Left ventricle myocardium inferior (tissue), 1 donor: ENCODE results near the gene NACC2. TPM values are rescaled to one million over a fixed set of nuclear protein-coding genes. Genes with fewer than 3 reads are reported as not detected.
A peak's percentile ranks its signal among the peaks of the same experiment; 100 is the strongest.
"Not testable (repeated sequence)": the region's sequence is repeated elsewhere in the genome, so short reads cannot be mapped to it uniquely, and the experiment has no call there.

ENCODE experiments used
- DNase-seq: peaks from one replicate; pipeline ENCODE4 v3.0.0-alpha.2; 2020
- H3K27ac ChIP-seq: fragments of 200-600 bp; replicated peaks from 2 replicates; pipeline ENCODE4 v1.8.0; 2021
- H3K27me3 ChIP-seq: fragments of 200-600 bp; 2 replicates; pipeline ENCODE4 v1.8.0; 2021; ENCODE audit warnings: low read depth
- H3K36me3 ChIP-seq: fragments of 200-600 bp; 2 replicates; pipeline ENCODE4 v1.8.0; 2021
- H3K4me1 ChIP-seq: fragments of 200-600 bp; 2 replicates; pipeline ENCODE4 v1.8.0; 2021
- H3K4me3 ChIP-seq: fragments of 200-600 bp; 2 replicates; pipeline ENCODE4 v1.8.0; 2021; ENCODE audit warnings: mild to moderate bottlenecking, moderate library complexity
- H3K9me3 ChIP-seq: fragments of 200-600 bp; replicated peaks from 2 replicates; pipeline ENCODE4 v1.8.0; 2021
- intact Hi-C: fragments of 100-400 bp; cut with micrococcal nuclease; formaldehyde crosslinking; loops from one replicate; pipeline ENCODE4 v1.11.0; 2022
- total RNA-seq: library from RNA; stranded (reverse); fragmentation: NEBNext Ultra II Directional; extraction: Animal tissue kit (Norgen Biotek cat#: 25700); gene quantifications from one replicate; pipeline ENCODE4 v1.2.1, GENCODE V29; 2021
- TF ChIP-seq, protein P1 (sequence below): fragments of 200-600 bp; IDR thresholded peaks from 2 replicates; pipeline ENCODE4 v1.8.0; 2021; ENCODE audit warnings: antibody characterized with exemption, mild to moderate bottlenecking, borderline replicate concordance
- donor health status: DM: no; HTN: yes; CAD: no; lungs with severe emphysema.

Gene NACC2
- total RNA-seq, 1 donor from 2014 or later, result 29.5 TPM

DNA sequence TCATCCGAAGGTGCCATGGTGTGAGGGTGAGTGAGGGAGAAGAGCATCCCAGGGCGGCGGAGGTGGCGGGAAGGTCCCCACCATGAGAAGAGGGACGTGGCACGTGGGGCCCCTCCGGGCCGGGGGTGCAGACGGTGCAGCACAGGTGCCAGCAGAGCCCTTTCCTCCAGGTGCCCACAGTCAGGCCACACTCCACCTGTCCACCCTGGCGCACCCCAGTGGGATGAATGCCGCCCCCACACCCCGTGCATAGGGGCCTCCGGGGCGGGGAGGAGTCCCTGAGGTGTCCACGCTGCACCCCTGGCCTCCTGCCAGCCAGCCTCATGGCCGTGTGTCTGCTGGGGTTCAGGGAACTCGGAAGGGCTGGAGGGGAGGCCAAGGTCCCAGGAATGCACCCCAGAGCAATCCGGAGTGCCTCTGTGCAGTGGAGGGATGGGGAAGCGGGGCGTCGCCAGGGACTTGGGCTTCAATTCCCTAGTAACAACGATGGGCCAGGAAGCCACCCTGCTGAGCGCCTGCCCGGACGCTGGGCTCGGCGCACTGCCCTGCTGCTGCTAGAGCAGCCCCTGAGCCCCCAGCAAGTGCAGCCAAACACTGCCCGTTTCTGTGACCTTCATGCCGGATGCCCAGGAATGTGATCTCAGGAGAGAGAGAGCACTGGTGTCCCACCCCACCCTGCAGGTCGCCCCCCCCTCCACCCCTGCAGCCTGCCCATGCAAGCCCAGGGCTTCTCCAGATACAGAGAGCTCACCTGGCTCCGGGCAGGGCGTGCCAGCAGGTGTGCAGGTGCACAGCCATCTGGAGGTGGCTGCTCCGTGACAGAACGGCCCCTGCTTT is 8.8 kb upstream of the NACC2 start:
- Histone ChIP-seq H3K36me3 (no peaks in the 10 kb centered on the region), H3K27me3 (no peaks in the 10 kb centered on the region), H3K9me3 (no peaks in the 10 kb centered on the region), H3K4me3 (no peak overlapping the region), H3K4me1 (peaks cover 59% of the 10 kb centered on the region), H3K27ac (no peak overlapping the region)
- DNase-seq, result no peak
- TF ChIP-seq, protein P1, sequence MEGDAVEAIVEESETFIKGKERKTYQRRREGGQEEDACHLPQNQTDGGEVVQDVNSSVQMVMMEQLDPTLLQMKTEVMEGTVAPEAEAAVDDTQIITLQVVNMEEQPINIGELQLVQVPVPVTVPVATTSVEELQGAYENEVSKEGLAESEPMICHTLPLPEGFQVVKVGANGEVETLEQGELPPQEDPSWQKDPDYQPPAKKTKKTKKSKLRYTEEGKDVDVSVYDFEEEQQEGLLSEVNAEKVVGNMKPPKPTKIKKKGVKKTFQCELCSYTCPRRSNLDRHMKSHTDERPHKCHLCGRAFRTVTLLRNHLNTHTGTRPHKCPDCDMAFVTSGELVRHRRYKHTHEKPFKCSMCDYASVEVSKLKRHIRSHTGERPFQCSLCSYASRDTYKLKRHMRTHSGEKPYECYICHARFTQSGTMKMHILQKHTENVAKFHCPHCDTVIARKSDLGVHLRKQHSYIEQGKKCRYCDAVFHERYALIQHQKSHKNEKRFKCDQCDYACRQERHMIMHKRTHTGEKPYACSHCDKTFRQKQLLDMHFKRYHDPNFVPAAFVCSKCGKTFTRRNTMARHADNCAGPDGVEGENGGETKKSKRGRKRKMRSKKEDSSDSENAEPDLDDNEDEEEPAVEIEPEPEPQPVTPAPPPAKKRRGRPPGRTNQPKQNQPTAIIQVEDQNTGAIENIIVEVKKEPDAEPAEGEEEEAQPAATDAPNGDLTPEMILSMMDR, result no peak
- intact Hi-C loops, result no loop called here

DNA sequence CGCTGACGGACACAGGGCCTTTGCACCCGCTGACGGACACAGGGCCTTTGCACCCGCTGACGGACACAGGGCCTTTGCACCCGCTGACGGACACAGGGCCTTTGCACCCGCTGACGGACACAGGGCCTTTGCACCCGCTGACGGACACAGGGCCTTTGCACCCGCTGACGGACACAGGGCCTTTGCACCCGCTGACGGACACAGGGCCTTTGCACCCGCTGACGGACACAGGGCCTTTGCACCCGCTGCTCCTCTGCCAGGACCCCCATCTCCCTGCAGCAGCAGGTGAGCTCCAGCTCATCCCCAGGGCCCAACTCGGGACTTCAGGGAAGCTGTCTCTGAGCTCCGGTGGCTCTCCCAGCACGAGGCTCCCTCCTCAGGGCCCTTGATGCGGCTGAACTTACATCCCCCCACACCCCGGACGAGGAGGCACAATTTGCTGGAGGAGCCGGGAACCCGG is 6.6 kb upstream of the NACC2 start:
- H3K4me1 ChIP-seq, result peaks cover 43% of the 10 kb centered on the region
- H3K4me3 ChIP-seq, intact Hi-C loops, DNase-seq, H3K36me3 ChIP-seq, H3K9me3 ChIP-seq, H3K27ac ChIP-seq, H3K27me3 ChIP-seq: not testable (repeated sequence)

DNA sequence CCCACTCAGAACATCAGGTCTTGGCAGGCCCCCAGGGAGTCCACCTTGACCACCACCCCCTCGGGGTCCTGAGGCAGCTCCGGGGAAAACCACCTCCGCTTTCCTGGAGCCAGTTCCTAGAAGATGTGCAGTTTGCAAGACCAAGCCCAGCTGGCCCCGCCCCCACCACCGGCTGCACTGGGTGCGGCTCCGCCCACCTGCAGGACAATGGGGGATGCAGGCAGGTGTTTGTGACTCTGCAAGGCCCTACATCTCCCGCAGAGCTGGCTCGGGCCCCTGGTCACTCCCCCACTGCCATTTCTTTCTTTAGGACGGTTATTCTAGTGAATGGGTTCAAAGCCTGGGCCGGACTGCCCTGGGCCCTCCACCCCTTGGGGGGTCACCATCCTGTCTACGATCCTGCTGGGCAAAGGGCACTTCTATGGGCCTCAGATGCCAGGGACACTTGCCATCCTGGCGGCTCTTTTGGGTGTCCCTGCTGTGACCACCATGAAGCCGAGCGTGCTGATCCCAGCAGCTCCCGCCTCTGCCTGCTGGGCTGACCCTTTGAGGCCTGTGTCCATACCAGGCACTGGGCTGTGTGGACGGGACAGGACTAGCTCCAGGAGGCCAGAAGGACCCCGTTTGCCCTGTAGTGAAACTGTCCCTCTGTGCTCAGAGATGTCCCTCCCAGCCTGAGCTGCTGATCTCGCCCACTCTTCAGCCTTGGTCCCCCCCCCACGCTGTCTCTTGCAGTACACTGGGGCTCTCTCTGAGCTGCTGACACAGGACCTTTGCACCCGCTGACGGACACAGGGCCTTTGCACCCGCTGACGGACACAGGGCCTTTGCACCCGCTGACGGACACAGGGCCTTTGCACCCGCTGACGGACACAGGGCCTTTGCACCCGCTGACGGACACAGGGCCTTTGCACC is 5.9 kb upstream of the NACC2 start:
- DNase-seq, result no peak
- peaks cover 42% of the 10 kb centered on the region for H3K4me1 ChIP-seq
- H3K27me3 ChIP-seq, result no peaks in the 10 kb centered on the region
- TF ChIP-seq, protein P1, result no peak
- no peak overlapping the region for H3K4me3 ChIP-seq
- H3K36me3 ChIP-seq, result no peaks in the 10 kb centered on the region
- H3K9me3 ChIP-seq, result no peaks in the 10 kb centered on the region
- no peak overlapping the region for H3K27ac ChIP-seq
- intact Hi-C loops, result no loop called here

DNA sequence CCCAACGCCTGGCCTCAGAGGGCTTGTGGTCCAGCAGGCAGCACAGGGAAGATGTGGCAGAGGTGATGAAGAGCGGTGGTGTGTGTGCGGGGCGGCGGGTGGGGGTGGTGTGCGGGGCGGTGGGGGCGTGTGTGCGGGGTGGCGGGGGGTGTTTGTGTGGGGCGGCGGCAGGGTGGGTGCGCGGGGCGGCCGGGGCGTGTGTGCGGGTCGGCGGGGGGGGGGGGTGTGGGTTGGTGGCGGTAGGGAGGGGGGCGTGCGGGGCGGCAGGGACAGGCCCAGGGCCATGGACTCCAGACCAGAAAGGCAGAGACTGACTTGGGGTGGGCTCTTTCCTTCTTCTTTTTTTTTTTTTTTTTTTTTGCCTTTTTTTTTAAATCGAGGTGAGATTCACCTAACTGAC is 4.5 kb upstream of the NACC2 start:
- no peak for DNase-seq
- Histone ChIP-seq H3K27me3 (no peaks in the 10 kb centered on the region), H3K4me3 (no peak overlapping the region), H3K36me3 (no peaks in the 10 kb centered on the region), H3K27ac (peak overlapping the region; percentile 65), H3K9me3 (no peaks in the 10 kb centered on the region), H3K4me1 (peaks cover 32% of the 10 kb centered on the region)
- TF ChIP-seq, protein P1, result no peak
- intact Hi-C loops, result no loop called here

GRCh38 chr9:136098844-136099243 is 3.8 kb upstream of the NACC2 start:
- TF ChIP-seq, protein P1, result peak; percentile 34
- Histone ChIP-seq H3K9me3 (no peaks in the 10 kb centered on the region), H3K27me3 (no peaks in the 10 kb centered on the region), H3K36me3 (no peaks in the 10 kb centered on the region), H3K4me3 (peak overlapping the region; percentile 12), H3K4me1 (peaks cover 32% of the 10 kb centered on the region), H3K27ac (peak overlapping the region; percentile 65)
- no peak for DNase-seq
- intact Hi-C loops, result no loop called here
